Brain microvascular endothelial cell (primary cell): ENCODE results near the gene FAM200C.

ENCODE experiments used
- DNase-seq: peaks from one replicate; pipeline ENCODE4 v3.0.0-alpha.2; 2020
- H3K27ac ChIP-seq: fragments of 250-450 bp; sonication (Bioruptor Pico); 2 replicates; pipeline ENCODE4 v1.5.1; 2020; ENCODE audit warnings: mild to moderate bottlenecking, moderate library complexity
- H3K27me3 ChIP-seq: fragments of 250-450 bp; sonication (Bioruptor Pico); replicated peaks from 2 replicates; pipeline ENCODE4 v1.5.1; 2020; ENCODE audit warnings: mild to moderate bottlenecking
- H3K36me3 ChIP-seq: fragments of 250-450 bp; sonication (Bioruptor Pico); replicated peaks from 2 replicates; pipeline ENCODE4 v1.5.1; 2020; ENCODE audit warnings: mild to moderate bottlenecking
- H3K4me3 ChIP-seq: 2 replicates; pipeline ENCODE4 v1.5.1; 2011; ENCODE audit warnings: low read depth, mild to moderate bottlenecking, control low read depth, low read length, moderate library complexity
- CTCF ChIP-seq: IDR thresholded peaks from 2 replicates; pipeline ENCODE4 v1.5.1; 2011; ENCODE audit warnings: low read depth, mild to moderate bottlenecking, moderate library complexity, low read length, control low read depth, inconsistent platforms; ENCODE audit errors: missing control alignments
- in situ Hi-C: cut with HindIII; loops from 2 replicates; pipeline ENCODE4 v1.10.0; 2017; ENCODE audit warnings: low sequenced_read_pairs, low pct_ligation_motif_present

Gene FAM200C

GRCh38 chr5:160359242-160359641, 40.6 kb downstream of the FAM200C start:
- no peaks in the 10 kb centered on the region for H3K27me3 ChIP-seq
- no peak overlapping the region for H3K27ac ChIP-seq
- TF ChIP-seq CTCF, result no peak
- in situ Hi-C loops, result no loop called here
- no peak overlapping the region for H3K4me3 ChIP-seq
- H3K36me3 ChIP-seq, result no peaks in the 10 kb centered on the region
- DNase-seq, result no peak

GRCh38 chr5:160357861-160358411, 41.9 kb downstream of the FAM200C start:
- DNase-seq, result no peak
- no peaks in the 10 kb centered on the region for H3K27me3 ChIP-seq
- no peak overlapping the region for H3K4me3 ChIP-seq
- TF ChIP-seq CTCF, result no peak
- in situ Hi-C loops, result no loop called here
- H3K27ac ChIP-seq, result no peak overlapping the region
- H3K36me3 ChIP-seq, result no peaks in the 10 kb centered on the region

GRCh38 chr5:160357394-160357793, 42.5 kb downstream of the FAM200C start:
- DNase-seq, result no peak
- Histone ChIP-seq H3K27ac (no peak overlapping the region), H3K36me3 (no peaks in the 10 kb centered on the region), H3K4me3 (no peak overlapping the region), H3K27me3 (no peaks in the 10 kb centered on the region)
- in situ Hi-C loops, result no loop called here
- no peak for TF ChIP-seq CTCF

- Histone ChIP-seq H3K27ac (no peak overlapping the region), H3K36me3 (no peaks in the 10 kb centered on the region), H3K4me3 (no peak overlapping the region), H3K27me3 (no peaks in the 10 kb centered on the region)
- in situ Hi-C loops, result no loop called here
- TF ChIP-seq CTCF, result no peak
- DNase-seq, result no peak
These were observed 43.1 kb downstream of the FAM200C start for GRCh38 chr5:160356550-160357347.

GRCh38 chr5:160354666-160355065, 45.2 kb downstream of the FAM200C start:
- TF ChIP-seq CTCF, result no peak
- no peaks in the 10 kb centered on the region for H3K36me3 ChIP-seq
- no peaks in the 10 kb centered on the region for H3K27me3 ChIP-seq
- in situ Hi-C loops, result no loop called here
- H3K27ac ChIP-seq, result no peak overlapping the region
- no peak overlapping the region for H3K4me3 ChIP-seq
- DNase-seq, result no peak

GRCh38 chr5:160353379-160353778, 46.5 kb downstream of the FAM200C start:
- H3K27me3 ChIP-seq, result no peaks in the 10 kb centered on the region
- in situ Hi-C loops, result no loop called here
- no peak for TF ChIP-seq CTCF
- no peak overlapping the region for H3K4me3 ChIP-seq
- H3K27ac ChIP-seq, result no peak overlapping the region
- H3K36me3 ChIP-seq, result no peaks in the 10 kb centered on the region
- DNase-seq, result no peak
